Smooth muscle cell of the brain vasculature (primary cell): ENCODE data around the gene FADS2.

Experiments used
- DNase-seq: peaks from one replicate; pipeline ENCODE4 v3.0.0-alpha.2; 2012; ENCODE audit warnings: low read depth, low spot score

The FADS2 gene

DNA sequence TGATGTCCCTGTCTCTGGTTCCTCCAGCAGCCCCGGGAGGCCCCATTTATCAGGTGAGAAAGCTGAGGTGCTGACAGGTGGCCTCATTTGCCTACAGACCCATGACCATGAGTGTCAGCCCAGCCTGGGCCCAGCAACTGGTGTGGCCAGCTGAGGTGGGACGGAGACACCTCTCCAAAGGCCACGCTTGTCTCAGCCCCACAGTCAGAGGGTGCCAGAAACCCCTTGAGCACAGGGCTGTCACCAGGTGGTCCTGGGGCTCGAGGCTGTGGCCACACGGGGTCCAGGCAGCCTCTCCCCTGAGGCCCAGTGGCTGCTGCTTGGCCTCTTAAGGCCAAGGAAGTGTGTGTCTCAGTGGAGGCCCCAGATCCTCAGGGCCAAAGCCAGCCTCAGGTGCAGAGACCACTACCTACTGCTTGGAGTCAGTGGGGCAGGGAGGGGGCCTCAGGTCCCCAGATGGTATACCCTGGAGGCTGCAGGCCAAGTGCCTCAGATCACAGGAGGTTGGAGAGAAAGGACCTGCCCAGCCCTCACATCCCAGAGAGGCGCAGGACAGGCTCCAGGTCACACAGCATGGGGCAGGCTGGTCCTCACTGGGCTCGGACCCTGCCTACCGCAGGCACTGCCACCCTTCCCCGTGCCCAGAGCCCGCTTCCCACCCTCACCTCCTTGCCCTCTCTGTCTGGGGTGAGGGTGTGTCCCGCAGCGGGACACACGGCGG lies 77.9 kb downstream of the FADS2 start:
- no peak for DNase-seq

GRCh38 chr11:61906522-61906909 lies 78.4 kb downstream of the FADS2 start:
- no peak for DNase-seq

- no peak for DNase-seq
Observed at GRCh38 chr11:61907282-61907681, 79.2 kb downstream of the FADS2 start.

GRCh38 chr11:61907871-61908729 lies 80.0 kb downstream of the FADS2 start:
- no peak for DNase-seq

DNA sequence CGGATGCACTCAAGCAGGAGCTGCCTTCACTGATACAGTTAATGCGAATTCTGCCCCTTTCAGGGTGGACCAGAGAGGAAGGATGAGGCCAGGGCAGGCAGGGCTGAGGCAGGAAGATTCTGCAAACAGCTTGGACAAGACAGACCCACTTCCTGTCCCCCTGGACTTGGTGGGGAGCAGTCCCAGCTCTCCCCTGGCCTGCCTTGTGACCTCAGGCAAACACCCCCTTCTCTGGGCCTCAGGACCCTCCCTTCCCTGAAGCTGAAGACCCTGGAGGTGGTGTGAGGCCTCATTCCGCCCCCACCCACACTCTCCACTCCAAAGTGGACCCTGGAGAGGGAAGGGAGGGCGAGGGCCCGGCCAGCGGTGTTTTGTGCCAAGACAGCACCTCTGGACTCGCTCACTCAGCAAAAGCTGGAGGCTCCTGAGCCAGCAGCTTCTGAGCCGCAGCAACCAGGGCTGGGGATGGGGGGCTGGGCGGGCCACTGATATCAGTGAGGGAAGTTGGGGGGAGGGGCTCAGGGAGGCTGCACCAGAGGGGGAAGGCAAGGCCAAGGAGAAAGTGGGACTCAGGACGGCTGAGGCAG lies 80.7 kb downstream of the FADS2 start:
- DNase-seq: no peak

DNA sequence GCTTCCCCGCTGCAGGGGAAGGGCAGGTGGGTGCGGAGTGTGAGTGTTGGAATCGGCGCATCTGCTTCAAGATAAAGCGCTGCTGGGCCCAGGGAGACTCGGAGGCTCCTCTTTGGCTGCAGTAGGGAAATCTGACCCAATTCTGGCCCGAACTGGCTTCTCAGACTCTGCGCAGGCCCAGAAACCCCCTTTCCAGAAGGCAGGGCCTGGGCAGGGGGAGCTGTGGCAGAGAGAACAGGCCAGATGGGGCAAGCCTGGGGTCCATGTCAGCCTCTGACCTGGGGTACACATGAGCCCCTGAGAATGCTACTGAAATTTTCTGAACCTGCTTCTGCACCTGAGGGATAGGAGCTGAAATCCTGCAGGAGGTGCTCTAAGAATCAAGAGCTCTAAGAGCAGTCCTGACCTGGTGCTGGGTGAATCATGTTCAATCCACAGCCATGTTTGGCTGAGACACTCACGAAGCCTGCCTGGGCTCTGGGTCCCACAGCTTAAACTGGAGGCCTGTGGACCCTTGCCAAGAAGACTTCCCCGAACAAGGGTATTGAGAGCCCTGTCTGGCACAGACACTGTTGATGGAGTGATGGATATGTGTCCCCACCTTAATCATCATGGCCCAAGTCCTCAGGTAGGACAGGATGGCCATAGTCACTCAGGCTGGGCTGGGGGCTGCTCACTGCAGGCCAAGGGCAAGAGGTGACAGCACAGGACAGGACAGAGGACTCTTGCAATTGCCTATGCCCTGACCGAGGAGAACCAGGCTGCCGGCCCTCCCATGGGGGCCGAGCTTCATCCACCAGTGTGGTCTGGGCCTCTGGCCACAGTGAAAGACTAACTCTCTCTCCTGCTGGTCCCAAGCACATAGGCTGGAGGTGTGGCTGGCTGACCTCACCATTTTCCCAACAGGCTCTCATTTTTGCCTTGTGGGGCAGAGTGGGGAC lies 82.4 kb downstream of the FADS2 start:
- DNase-seq: no peak

DNA sequence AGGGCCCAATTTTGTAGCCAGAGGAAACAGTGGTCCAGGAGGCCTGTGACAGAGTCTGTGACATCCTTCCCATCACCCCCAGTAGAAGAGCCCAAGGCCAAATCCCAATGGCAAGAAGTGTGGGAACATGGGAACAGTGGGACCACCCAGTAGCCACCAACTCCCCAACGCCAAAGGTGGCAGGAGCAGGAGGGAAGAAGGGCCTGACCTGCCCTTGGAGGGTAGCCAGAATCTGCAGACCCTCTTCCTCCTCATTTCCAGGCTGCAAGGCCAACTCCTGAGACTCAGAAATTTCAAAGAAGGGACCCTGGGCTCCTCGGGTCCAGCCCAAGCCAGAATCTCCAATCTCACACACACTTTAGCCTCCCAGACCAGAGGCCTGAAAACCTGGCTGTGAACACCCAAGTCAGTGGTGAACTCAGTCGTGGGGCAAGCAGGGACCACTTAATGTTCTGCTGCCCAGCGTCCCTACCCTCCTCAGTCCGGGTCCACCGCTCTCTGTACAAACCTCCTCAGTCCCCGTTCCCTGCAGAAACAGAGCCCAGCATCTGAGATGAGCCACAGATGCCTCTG lies 83.1 kb downstream of the FADS2 start:
- DNase-seq: no peak

- no peak for DNase-seq
Observed at GRCh38 chr11:61911701-61912529, 83.8 kb downstream of the FADS2 start.

DNA sequence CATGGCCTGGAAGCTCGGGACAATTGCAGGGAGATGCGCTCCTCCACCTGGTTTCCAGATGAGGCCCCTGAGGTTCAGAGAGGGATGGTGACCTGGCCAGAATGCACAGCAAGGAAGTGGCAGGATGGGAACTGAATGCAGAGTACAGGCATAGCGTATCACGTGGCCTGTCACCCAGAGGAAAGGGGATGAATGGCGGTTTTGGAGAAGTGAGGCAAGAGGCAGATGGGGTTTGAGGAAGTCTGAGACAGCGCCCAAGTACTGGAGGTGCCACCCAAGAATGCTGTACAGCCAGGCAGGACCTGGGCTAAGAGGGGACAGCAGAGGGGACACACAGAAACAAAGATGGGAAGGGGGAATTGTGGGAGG lies 84.4 kb downstream of the FADS2 start:
- DNase-seq: no peak

GRCh38 chr11:61912991-61913698 lies 85.0 kb downstream of the FADS2 start:
- DNase-seq: no peak

DNA sequence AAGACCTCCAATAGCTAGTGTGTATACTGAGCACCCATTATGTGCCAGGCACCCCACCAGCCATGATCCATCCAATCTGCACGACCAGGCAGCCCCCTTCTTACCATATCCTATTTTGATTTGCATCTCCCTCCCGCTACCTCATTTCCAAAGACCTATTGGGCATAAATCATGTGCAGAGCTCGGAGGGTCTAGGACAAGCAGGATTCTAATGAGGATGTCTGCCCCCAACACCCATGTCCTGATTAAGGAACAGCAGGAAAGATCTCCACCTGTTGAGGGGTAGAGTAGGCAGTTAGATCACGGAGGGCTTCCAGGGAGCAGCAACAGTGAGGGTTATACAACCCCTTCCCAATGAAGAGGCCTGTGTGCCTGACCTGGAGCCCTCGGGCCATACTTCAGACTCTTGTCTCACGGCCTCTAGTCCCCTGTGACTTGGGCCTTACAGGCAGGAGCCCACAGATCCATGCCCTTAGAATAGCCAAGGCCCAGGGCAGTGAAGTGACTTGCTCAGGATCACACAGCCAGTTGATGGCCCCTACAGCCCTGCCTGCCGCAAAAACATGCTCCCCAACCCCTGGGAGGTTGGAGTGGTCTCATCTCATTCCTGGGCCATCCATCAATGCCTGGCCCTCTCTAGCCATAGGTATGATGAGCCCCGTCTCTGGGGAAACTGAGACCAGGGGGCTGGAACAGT lies 85.7 kb downstream of the FADS2 start:
- no peak for DNase-seq

DNA sequence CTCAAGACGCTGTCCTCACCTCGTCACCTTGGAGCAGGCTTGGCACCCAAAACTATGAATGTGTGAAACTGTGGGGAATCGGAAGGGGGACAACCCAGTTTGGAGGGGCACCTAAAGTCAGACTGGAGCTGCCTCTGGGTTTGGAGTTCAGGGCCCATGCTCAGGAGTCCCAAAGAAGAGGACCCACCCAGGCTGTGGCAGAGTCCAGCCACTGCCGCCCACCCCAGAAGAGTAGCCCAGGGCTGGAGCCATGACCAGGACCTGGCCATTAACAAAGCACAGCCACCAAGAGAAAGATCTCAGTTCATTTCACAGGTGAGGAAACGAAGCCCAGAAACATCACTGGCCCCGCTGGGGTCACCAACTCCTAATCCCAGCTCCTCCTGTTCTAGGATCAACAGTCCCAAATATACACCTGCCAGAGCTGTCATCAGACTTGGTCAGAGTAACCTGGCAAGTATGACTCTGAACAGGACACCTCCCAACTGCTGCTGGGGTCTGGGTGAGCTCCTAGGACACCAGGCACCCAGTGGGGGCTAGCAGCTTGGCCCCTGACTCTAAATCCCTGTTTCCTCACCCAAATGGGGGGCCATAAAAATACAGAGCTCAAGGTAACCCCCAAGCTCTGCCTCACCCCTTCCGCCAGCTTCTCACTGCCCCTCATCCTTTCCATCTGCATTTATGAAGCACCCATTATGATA lies 86.5 kb downstream of the FADS2 start:
- DNase-seq: no peak

- no peak for DNase-seq
Observed at GRCh38 chr11:61916737-61917333, 88.7 kb downstream of the FADS2 start.
